GM21381 (cell line): Measurements from ENCODE around the gene TCP10L.

Experiments used
- ATAC-seq: cut with Tn5 transposase; IDR thresholded peaks from one replicate; pipeline ENCODE4 v1.9.1; 2021; ENCODE audit warnings: mild to moderate bottlenecking, moderate library complexity; ENCODE audit not compliant: unreplicated experiment

Gene TCP10L

DNA sequence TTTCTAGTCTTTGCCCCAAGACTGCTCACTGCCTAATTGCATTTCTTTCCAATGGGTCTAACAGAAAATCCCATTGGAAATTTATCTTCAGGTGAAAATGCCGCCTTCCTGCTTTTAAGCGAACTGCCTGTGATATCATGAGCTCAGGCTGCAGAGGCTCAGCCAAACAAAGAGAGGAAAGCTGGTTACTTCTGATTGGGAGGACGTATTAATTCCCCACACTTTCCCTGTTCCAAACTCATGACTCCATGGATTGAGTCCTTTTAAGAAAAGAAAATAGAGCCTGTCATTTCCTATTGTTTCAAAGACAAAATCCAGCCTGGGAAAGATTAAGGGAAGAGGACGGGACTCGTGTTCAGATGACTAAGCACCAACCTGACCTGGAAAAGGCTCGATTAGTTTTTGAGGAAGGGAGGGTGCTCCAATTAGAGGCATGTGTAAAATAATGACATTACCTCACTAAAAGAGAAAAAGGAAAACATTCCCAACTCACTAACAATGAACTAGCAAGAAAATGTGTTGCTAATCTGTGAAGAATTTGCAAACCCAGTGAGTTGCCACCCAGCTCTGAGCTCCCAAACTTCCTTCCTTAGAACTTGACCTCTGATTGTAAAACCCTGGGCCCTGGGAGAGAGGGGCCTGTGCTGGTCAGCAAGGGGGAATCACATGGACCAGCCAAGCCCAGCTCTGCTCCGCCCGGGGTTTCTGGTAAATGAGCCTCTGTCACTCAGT is 61.2 kb downstream of the TCP10L start:
- no peak for ATAC-seq
